ENCODE results near the gene KRT86.

GRCh38 chr12:52352951-52353350 is 78.5 kb downstream of the KRT86 start:
- TF ChIP-seq CTCF (IDR thresholded peaks at IDR 0.05) (no peak), EZH2 (IDR thresholded peaks at IDR 0.05) (no peak)
